PFSK-1 (cell line): ENCODE measurements around the gene ELOVL2.

Experiments
- FOXP2 ChIP-seq: optimal IDR thresholded peaks from 2 replicates; pipeline ENCODE3; 2011; ENCODE audit warnings: borderline replicate concordance, control low read depth, inconsistent platforms; ENCODE audit not compliant: insufficient read depth; ENCODE audit errors: extremely low read length, extremely low read depth
- POLR2AphosphoS5 ChIP-seq: IDR thresholded peaks from 2 replicates; pipeline ENCODE4 v1.6.1; 2012; ENCODE audit warnings: low read depth, mild to moderate bottlenecking, control low read depth, low read length, moderate library complexity
- TAF1 ChIP-seq: IDR thresholded peaks from 2 replicates; pipeline ENCODE4 v1.6.1; 2012; ENCODE audit warnings: low read length, control low read depth, borderline replicate concordance; ENCODE audit not compliant: insufficient read depth
- TF ChIP-seq, protein P1 (sequence below), 2 experiments: IDR thresholded peaks; 2 replicates each; pipeline versions ENCODE4 v1.6.1 to v1.8.0; 2011 to 2012; ENCODE audit warnings: low read depth in 2 of 2, low read length in 2 of 2, control low read depth in 1 of 2, inconsistent platforms in 1 of 2, mild to moderate bottlenecking in 1 of 2, moderate library complexity in 1 of 2; ENCODE audit not compliant: insufficient read depth in 1 of 2

GRCh38 chr6:10972196-10972595 lies 71.9 kb downstream of the ELOVL2 start:
- TF ChIP-seq TAF1 (no peak), FOXP2 (no peak), POLR2AphosphoS5 (no peak)
- TF ChIP-seq, protein P1, sequence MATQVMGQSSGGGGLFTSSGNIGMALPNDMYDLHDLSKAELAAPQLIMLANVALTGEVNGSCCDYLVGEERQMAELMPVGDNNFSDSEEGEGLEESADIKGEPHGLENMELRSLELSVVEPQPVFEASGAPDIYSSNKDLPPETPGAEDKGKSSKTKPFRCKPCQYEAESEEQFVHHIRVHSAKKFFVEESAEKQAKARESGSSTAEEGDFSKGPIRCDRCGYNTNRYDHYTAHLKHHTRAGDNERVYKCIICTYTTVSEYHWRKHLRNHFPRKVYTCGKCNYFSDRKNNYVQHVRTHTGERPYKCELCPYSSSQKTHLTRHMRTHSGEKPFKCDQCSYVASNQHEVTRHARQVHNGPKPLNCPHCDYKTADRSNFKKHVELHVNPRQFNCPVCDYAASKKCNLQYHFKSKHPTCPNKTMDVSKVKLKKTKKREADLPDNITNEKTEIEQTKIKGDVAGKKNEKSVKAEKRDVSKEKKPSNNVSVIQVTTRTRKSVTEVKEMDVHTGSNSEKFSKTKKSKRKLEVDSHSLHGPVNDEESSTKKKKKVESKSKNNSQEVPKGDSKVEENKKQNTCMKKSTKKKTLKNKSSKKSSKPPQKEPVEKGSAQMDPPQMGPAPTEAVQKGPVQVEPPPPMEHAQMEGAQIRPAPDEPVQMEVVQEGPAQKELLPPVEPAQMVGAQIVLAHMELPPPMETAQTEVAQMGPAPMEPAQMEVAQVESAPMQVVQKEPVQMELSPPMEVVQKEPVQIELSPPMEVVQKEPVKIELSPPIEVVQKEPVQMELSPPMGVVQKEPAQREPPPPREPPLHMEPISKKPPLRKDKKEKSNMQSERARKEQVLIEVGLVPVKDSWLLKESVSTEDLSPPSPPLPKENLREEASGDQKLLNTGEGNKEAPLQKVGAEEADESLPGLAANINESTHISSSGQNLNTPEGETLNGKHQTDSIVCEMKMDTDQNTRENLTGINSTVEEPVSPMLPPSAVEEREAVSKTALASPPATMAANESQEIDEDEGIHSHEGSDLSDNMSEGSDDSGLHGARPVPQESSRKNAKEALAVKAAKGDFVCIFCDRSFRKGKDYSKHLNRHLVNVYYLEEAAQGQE (IDR thresholded peaks at IDR 0.05; ENCODE audit: insufficient read depth in 1 of 2, low read depth in 2 of 2, low read length in 2 of 2), result no peak
